Coronary artery (tissue), 2 donors: Measurements from ENCODE around the gene PPP1R18.

Experiments used
- DNase-seq: peaks from one replicate; pipeline ENCODE4 v3.0.0-alpha.2; 2017; ENCODE audit warnings: low spot score
- H3K27ac ChIP-seq, 2 donors: fragments of 200-600 bp; sonication (generic); one replicate each; pipeline ENCODE4 v1.5.1; 2016 to 2019
- H3K4me3 ChIP-seq: fragments of 200-600 bp; sonication (generic); 2 replicates; pipeline ENCODE4 v1.5.1; 2016; ENCODE audit warnings: mild to moderate bottlenecking, moderate library complexity
- CTCF ChIP-seq: fragments of 200-600 bp; sonication (generic); IDR thresholded peaks from one replicate; pipeline ENCODE4 v1.5.1; 2019; ENCODE audit warnings: antibody characterized with exemption

The PPP1R18 gene

GRCh38 chr6:30686009-30686907, at the start of gene PPP1R18:
PPP1R18 (minus strand) TSS chr6:30686645; CDS start chr6:30686018, 627 bp downstream.
- H3K4me3 ChIP-seq: peak within 1 kb of the TSS; percentile 91
- no peak for TF ChIP-seq CTCF
- H3K27ac ChIP-seq: peak within 1 kb of the TSS; percentile 95 to 100
- peak; percentile 94 for DNase-seq

- DNase-seq: no peak
- H3K4me3 ChIP-seq: no peak overlapping the region
- H3K27ac ChIP-seq: no peak overlapping the region
- no peak for TF ChIP-seq CTCF
Observed at GRCh38 chr6:30735668-30736314, 49.3 kb upstream of the PPP1R18 start.

GRCh38 chr6:30732237-30732943, 45.9 kb upstream of the PPP1R18 start:
- DNase-seq: no peak
- H3K4me3 ChIP-seq: no peak overlapping the region

GRCh38 chr6:30730601-30731435, 44.4 kb upstream of the PPP1R18 start:
- Histone ChIP-seq H3K4me3 (no peak overlapping the region), H3K27ac (peak overlapping the region in 1 of 2 donors; percentile 64)
- TF ChIP-seq CTCF: peak; percentile 39
- no peak for DNase-seq

More at GRCh38 chr6:30732237-30732943, 45.9 kb upstream of the PPP1R18 start:
- TF ChIP-seq CTCF: no peak
- H3K27ac ChIP-seq: no peak overlapping the region

- no peak for TF ChIP-seq CTCF
- no peak overlapping the region for H3K4me3 ChIP-seq
- no peak for DNase-seq
- H3K27ac ChIP-seq: peak overlapping the region in 1 of 2 donors; percentile 25
Observed at GRCh38 chr6:30727920-30728553, 41.6 kb upstream of the PPP1R18 start.
